Neuronal stem cell (in vitro differentiated cells): ENCODE data around the gene PDGFA.

Source experiments
- DNase-seq: peaks from one replicate; pipeline ENCODE4 v3.0.0-alpha.2; 2013; ENCODE audit warnings: low spot score
- H2AFZ ChIP-seq: one replicate; pipeline ENCODE4 v1.6.1; 2013; ENCODE audit warnings: mild to moderate bottlenecking, low read length, inconsistent platforms
- H2AK5ac ChIP-seq: 2 replicates; pipeline ENCODE4 v1.6.1; 2013; ENCODE audit warnings: low read depth, mild to moderate bottlenecking, inconsistent platforms, low read length, moderate library complexity, mixed read lengths
- H2BK120ac ChIP-seq: 2 replicates; pipeline ENCODE4 v1.6.1; 2013; ENCODE audit warnings: low read depth, mild to moderate bottlenecking, inconsistent platforms, low read length, moderate library complexity, mixed read lengths
- H2BK12ac ChIP-seq: one replicate; pipeline ENCODE4 v1.6.1; 2013; ENCODE audit warnings: low read length, inconsistent platforms
- H2BK15ac ChIP-seq: 2 replicates; pipeline ENCODE4 v1.6.1; 2013; ENCODE audit warnings: mild to moderate bottlenecking, low read length, inconsistent platforms, mixed read lengths
- H2BK5ac ChIP-seq: one replicate; pipeline ENCODE4 v1.6.1; 2013; ENCODE audit warnings: inconsistent platforms, mild to moderate bottlenecking, low read length, moderate library complexity
- H3K14ac ChIP-seq: one replicate; pipeline ENCODE4 v1.6.1; 2013; ENCODE audit warnings: low read length, inconsistent platforms
- H3K18ac ChIP-seq: 2 replicates; pipeline ENCODE4 v1.6.1; 2013; ENCODE audit warnings: low read length, inconsistent platforms
- H3K23ac ChIP-seq: 2 replicates; pipeline ENCODE4 v1.6.1; 2013; ENCODE audit warnings: low read depth, mild to moderate bottlenecking, mixed read lengths, low read length, inconsistent platforms; ENCODE audit not compliant: poor library complexity
- H3K27ac ChIP-seq: replicated peaks from 3 replicates; pipeline ENCODE4 v1.5.1; 2013; ENCODE audit warnings: low read length, inconsistent platforms
- H3K27me3 ChIP-seq, 3 experiments: 2 replicates each; pipeline ENCODE4 v1.6.1; 2013; ENCODE audit warnings: low read length in 3 of 3, mild to moderate bottlenecking in 2 of 3, inconsistent platforms in 1 of 3, low read depth in 1 of 3, mixed read lengths in 1 of 3, moderate library complexity in 1 of 3; ENCODE audit not compliant: control insufficient read depth in 3 of 3, insufficient read depth in 3 of 3
- H3K36me3 ChIP-seq, 2 donors: replicated peaks in 1 of 2; 2 replicates each; pipeline ENCODE4 v1.6.1; 2013; ENCODE audit warnings: low read length in 2 of 2; ENCODE audit not compliant: control insufficient read depth in 2 of 2, insufficient read depth in 2 of 2
- H3K4ac ChIP-seq: 2 replicates; pipeline ENCODE4 v1.6.1; 2013; ENCODE audit warnings: inconsistent platforms, mild to moderate bottlenecking, low read length, moderate library complexity
- H3K4me1 ChIP-seq, 2 donors: 1 replicate in 1 of 2; 2 replicates in 1 of 2; pipeline ENCODE4 v1.6.1; 2013; ENCODE audit warnings: low read length in 2 of 2, low read depth in 1 of 2; ENCODE audit not compliant: control insufficient read depth in 2 of 2, insufficient read depth in 1 of 2
- H3K4me2 ChIP-seq: one replicate; pipeline ENCODE4 v1.6.1; 2013; ENCODE audit warnings: mild to moderate bottlenecking, low read length, inconsistent platforms; ENCODE audit not compliant: insufficient read depth, poor library complexity, severe bottlenecking
- H3K4me3 ChIP-seq, 2 donors: 2 replicates each; pipeline ENCODE4 v1.5.1; 2013; ENCODE audit warnings: low read length in 2 of 2, mild to moderate bottlenecking in 2 of 2, inconsistent platforms in 1 of 2, moderate library complexity in 1 of 2
- H3K79me1 ChIP-seq: one replicate; pipeline ENCODE4 v1.6.1; 2013; ENCODE audit warnings: low read depth, mild to moderate bottlenecking, inconsistent platforms, low read length, moderate library complexity
- H3K9ac ChIP-seq: one replicate; pipeline ENCODE4 v1.6.1; 2013; ENCODE audit warnings: mild to moderate bottlenecking, low read depth, low read length, inconsistent platforms; ENCODE audit not compliant: poor library complexity
- H3K9me3 ChIP-seq, 2 donors: replicated peaks in 1 of 2; 2 replicates each; pipeline versions ENCODE3 to v1.6.1; 2013; ENCODE audit warnings: low read length in 2 of 2, mild to moderate bottlenecking in 2 of 2, inconsistent platforms in 1 of 2, low read depth in 1 of 2, mixed read lengths in 1 of 2, moderate library complexity in 1 of 2; ENCODE audit not compliant: control insufficient read depth in 2 of 2, insufficient read depth in 1 of 2
- H4K8ac ChIP-seq: one replicate; pipeline ENCODE4 v1.6.1; 2013; ENCODE audit warnings: low read depth, mild to moderate bottlenecking, inconsistent platforms, low read length, moderate library complexity
- H4K91ac ChIP-seq: one replicate; pipeline ENCODE4 v1.6.1; 2013; ENCODE audit warnings: low read length, low read depth, mild to moderate bottlenecking, inconsistent platforms; ENCODE audit not compliant: poor library complexity
- WGBS, 2 donors: extraction: QIAGEN DNeasy Blood & Tissue Kit; methylation state at CpG; one replicate each; pipeline ENCODE4 v1.1.7; 2013; ENCODE audit warnings: missing lambda C conversion rate in 2 of 2, mixed read lengths in 1 of 2; ENCODE audit not compliant: insufficient read length in 2 of 2, insufficient replicate concordance in 1 of 2; ENCODE audit errors: extremely low coverage in 2 of 2; 5-methylcytosine and 5-hydroxymethylcytosine counted together

The PDGFA gene

GRCh38 chr7:466465-467191 lies 53.0 kb downstream of the PDGFA start:
- Histone ChIP-seq H3K9ac (no peak overlapping the region), H3K4me2 (no peak overlapping the region), H4K91ac (no peak overlapping the region), H3K14ac (no peak overlapping the region), H3K27me3 (no peaks in the 10 kb centered on the region), H2BK12ac (no peak overlapping the region), H2AK5ac (no peak overlapping the region), H3K27ac (no peak overlapping the region), H3K9me3 (peaks cover 0 to 8% of the 10 kb centered on the region in 2 donors), H2BK120ac (no peak overlapping the region), H3K79me1 (no peaks in the 10 kb centered on the region), H3K18ac (no peak overlapping the region), H2BK5ac (no peak overlapping the region), H4K8ac (no peak overlapping the region), H2BK15ac (no peak overlapping the region), H3K4me1 (no peaks in the 10 kb centered on the region), H3K36me3 (peaks cover 0 to 4% of the 10 kb centered on the region in 2 donors), H3K4me3 (no peak overlapping the region), H3K4ac (no peak overlapping the region), H2AFZ (no peak overlapping the region), H3K23ac (no peak overlapping the region)
- 100% methylated on average over 3 of the region's 9 CpGs for WGBS, 2 donors
- DNase-seq = no peak

- H3K4me3 ChIP-seq = no peak overlapping the region
- no peak for DNase-seq
- H3K27ac ChIP-seq = no peak overlapping the region
- peaks cover 0 to 4% (median 0%) of the 10 kb centered on the region in 3 experiments for H3K27me3 ChIP-seq
- H3K23ac ChIP-seq = no peak overlapping the region
- no peak overlapping the region for H4K91ac ChIP-seq
- H3K4ac ChIP-seq = no peak overlapping the region
- H4K8ac ChIP-seq = no peak overlapping the region
- no peak overlapping the region for H2BK12ac ChIP-seq
- H3K4me2 ChIP-seq = no peak overlapping the region
- H2AFZ ChIP-seq = no peak overlapping the region
- no peak overlapping the region for H3K14ac ChIP-seq
- WGBS, 2 donors = no CpG with 5 or more reads among the region's 17 CpGs
- H2BK5ac ChIP-seq = no peak overlapping the region
- peaks cover 0 to 8% of the 10 kb centered on the region in 2 donors for H3K9me3 ChIP-seq
- H3K4me1 ChIP-seq = peaks cover 3 to 5% of the 10 kb centered on the region in 2 donors
- H3K9ac ChIP-seq = no peak overlapping the region
- no peak overlapping the region for H2AK5ac ChIP-seq
- H3K18ac ChIP-seq = no peak overlapping the region
- H2BK120ac ChIP-seq = no peak overlapping the region
- peaks cover 0 to 4% of the 10 kb centered on the region in 2 donors for H3K36me3 ChIP-seq
- no peaks in the 10 kb centered on the region for H3K79me1 ChIP-seq
- no peak overlapping the region for H2BK15ac ChIP-seq
Measured at GRCh38 chr7:465710-466400, 53.8 kb downstream of the PDGFA start.

GRCh38 chr7:464454-465401 lies 54.9 kb downstream of the PDGFA start:
- Histone ChIP-seq H3K9ac (no peak overlapping the region), H3K4me3 (no peak overlapping the region), H3K23ac (no peak overlapping the region), H3K27me3 (peaks cover 0 to 4% (median 0%) of the 10 kb centered on the region in 3 experiments), H3K79me1 (no peaks in the 10 kb centered on the region), H3K4ac (no peak overlapping the region), H4K8ac (no peak overlapping the region), H3K14ac (no peak overlapping the region), H4K91ac (no peak overlapping the region), H3K36me3 (peaks cover 0 to 4% of the 10 kb centered on the region in 2 donors), H2BK15ac (no peak overlapping the region), H2BK5ac (no peak overlapping the region), H2BK12ac (no peak overlapping the region), H3K9me3 (peaks cover under 1 to 8% of the 10 kb centered on the region in 2 donors), H2AFZ (no peak overlapping the region), H3K27ac (no peak overlapping the region), H3K18ac (peak overlapping the region; percentile 63), H2AK5ac (peak overlapping the region; percentile 61), H3K4me2 (no peak overlapping the region), H3K4me1 (peaks cover 7 to 15% of the 10 kb centered on the region in 2 donors), H2BK120ac (no peak overlapping the region)
- no peak for DNase-seq
- no CpG with 5 or more reads among the region's 34 CpGs for WGBS, 2 donors
